ENCODE data around the gene MTG1.
"Not testable (repeated sequence)": the region's sequence is repeated elsewhere in the genome, so short reads cannot be mapped to it uniquely, and the experiment has no call there.

The MTG1 gene

GRCh38 chr10:133431888-133432613 is 38.1 kb downstream of the MTG1 start:
- not testable (repeated sequence) for DNase-seq

GRCh38 chr10:133432789-133433188 is 38.8 kb downstream of the MTG1 start:
- DNase-seq: not testable (repeated sequence)

- no peak for DNase-seq
Observed at GRCh38 chr10:133438711-133439273, 44.8 kb downstream of the MTG1 start.

GRCh38 chr10:133439517-133440461 is 45.8 kb downstream of the MTG1 start:
- no peak for DNase-seq

GRCh38 chr10:133440633-133441285 is 46.8 kb downstream of the MTG1 start:
- no peak for DNase-seq

GRCh38 chr10:133441356-133441755 is 47.4 kb downstream of the MTG1 start:
- DNase-seq: not testable (repeated sequence)

- no peak for DNase-seq
Observed at GRCh38 chr10:133441780-133442179, 47.8 kb downstream of the MTG1 start.

- DNase-seq: no peak
Observed at GRCh38 chr10:133442191-133442966, 48.4 kb downstream of the MTG1 start.

GRCh38 chr10:133442967-133443924 is 49.3 kb downstream of the MTG1 start:
- no peak for DNase-seq

GRCh38 chr10:133444342-133445267 is 50.6 kb downstream of the MTG1 start:
- DNase-seq: no peak

- no peak for DNase-seq
Observed at GRCh38 chr10:133445268-133445732, 51.3 kb downstream of the MTG1 start.

GRCh38 chr10:133445751-133446708 is 52.1 kb downstream of the MTG1 start:
- no peak for DNase-seq

- DNase-seq: no peak
Observed at GRCh38 chr10:133446979-133447378, 53.0 kb downstream of the MTG1 start.

GRCh38 chr10:133448120-133448519 is 54.2 kb downstream of the MTG1 start:
- DNase-seq: no peak

- no peak for DNase-seq
Observed at GRCh38 chr10:133451346-133451745, 57.4 kb downstream of the MTG1 start.

- DNase-seq: no peak
Observed at GRCh38 chr10:133452453-133452852, 58.5 kb downstream of the MTG1 start.

GRCh38 chr10:133453516-133454203 is 59.7 kb downstream of the MTG1 start, which contains the start of gene SCART1:
SCART1 (plus strand) TSS chr10:133453945; CDS start chr10:133453998, 53 bp downstream.
- no peak for DNase-seq

Measured in stimulated activated CD4-positive, alpha-beta T cell treated with anti-CD3 and anti-CD28 coated beads, Interleukin-4, amount 100 ng/mL, for 4 hours (primary cell).